ENCODE data around the gene PTPRU. TPM values are rescaled to one million over a fixed set of nuclear protein-coding genes. Genes with fewer than 3 reads are reported as not detected.

PTPRU gene
- polyA plus RNA-seq, 2 of the 4 experiments (the other 2 are of a cell fraction): 5.7 to 6.1 TPM

GRCh38 chr1:29224356-29224837, 11.9 kb upstream of the PTPRU start:
- H3K4me1 ChIP-seq: no peaks in the 10 kb centered on the region; the same call in 2 of the 3 replicates
- ATAC-seq: no peak
- TF ChIP-seq EHMT2 (IDR thresholded peaks at IDR 0.05; ENCODE audit: low read depth) (no peak), SREBF2 (IDR thresholded peaks at IDR 0.05) (no peak), PBX3 (IDR thresholded peaks at IDR 0.05) (no peak), JUNB (IDR thresholded peaks at IDR 0.05) (no peak), EHF (CRISPR knock-in tag; IDR thresholded peaks at IDR 0.05) (no peak)
- H3K4me2 ChIP-seq: no peak overlapping the region
- H3K4me3 ChIP-seq: no peak overlapping the region
- no peaks in the 10 kb centered on the region for H3K9me3 ChIP-seq
- H3K27ac ChIP-seq: no peak overlapping the region
- FAIRE-seq: no peak
- ChIA-PET POLR2A (no interaction called here), CTCF (no interaction called here)
- 97% methylated on average over 5 of the region's 5 CpGs for WGBS (ENCODE audit: missing lambda C conversion rate)
- DNase-seq (ENCODE audit: low read depth in 1 of 2, low spot score in 1 of 2): no peak

- no peak for DNase-seq (ENCODE audit: low read depth in 1 of 2, low spot score in 1 of 2)
- no peak overlapping the region for H3K4me3 ChIP-seq
- H3K27ac ChIP-seq: no peak overlapping the region
- peaks cover 6% of the 10 kb centered on the region; the same call in 1 of the 3 replicates for H3K4me1 ChIP-seq
- TF ChIP-seq RFX5 (IDR thresholded peaks at IDR 0.05): no peak
- TF ChIP-seq EP300 (IDR thresholded peaks at IDR 0.05): no peak
- TF ChIP-seq FOSB (CRISPR knock-in tag; IDR thresholded peaks at IDR 0.05): no peak
- TF ChIP-seq BHLHE40 (IDR thresholded peaks at IDR 0.05; ENCODE audit: low read depth, low read length): no peak
- no peak for TF ChIP-seq FOSL2 (IDR thresholded peaks at IDR 0.05)
- no peak for TF ChIP-seq FOSL2 (CRISPR knock-in tag; IDR thresholded peaks at IDR 0.05)
- no peak for TF ChIP-seq GATA3 (IDR thresholded peaks at IDR 0.05; ENCODE audit: borderline replicate concordance)
- no peak for TF ChIP-seq HOXB5 (CRISPR knock-in tag; IDR thresholded peaks at IDR 0.05)
- no peak for TF ChIP-seq RCOR1 (IDR thresholded peaks at IDR 0.05; ENCODE audit: low read depth, low read length)
- TF ChIP-seq CBX2 (IDR thresholded peaks at IDR 0.05; ENCODE audit: borderline replicate concordance, low read depth): no peak
- no peak for TF ChIP-seq RAD21 (conservative IDR thresholded peaks at IDR 0.05 in 1 of 2, IDR thresholded peaks at IDR 0.05 in 1 of 2)
- TF ChIP-seq JUN (IDR thresholded peaks at IDR 0.05): no peak
- TF ChIP-seq BCL3 (IDR thresholded peaks at IDR 0.05): no peak
- TF ChIP-seq ESRRA (IDR thresholded peaks at IDR 0.05; ENCODE audit: borderline replicate concordance, low read length): no peak
- no peak for TF ChIP-seq ZNF302 (CRISPR knock-in tag; IDR thresholded peaks at IDR 0.05)
- no peak for TF ChIP-seq NPAS2 (CRISPR knock-in tag; IDR thresholded peaks at IDR 0.05; ENCODE audit: borderline replicate concordance)
- no peak for TF ChIP-seq ZSCAN20 (CRISPR knock-in tag; IDR thresholded peaks at IDR 0.05)
- no peak for TF ChIP-seq EHF (CRISPR knock-in tag; IDR thresholded peaks at IDR 0.05)
- TF ChIP-seq TP53 (CRISPR knock-in tag; IDR thresholded peaks at IDR 0.05): no peak
- TF ChIP-seq HMGXB4 (CRISPR knock-in tag; IDR thresholded peaks at IDR 0.05; ENCODE audit: borderline replicate concordance): no peak
- no peak for TF ChIP-seq HES2 (IDR thresholded peaks at IDR 0.05)
- WGBS (ENCODE audit: missing lambda C conversion rate): 81% methylated on average over 4 of the region's 4 CpGs
- FAIRE-seq: no peak
- POLR2A ChIA-PET: no interaction called here
- no peak for ATAC-seq
- H3K9me3 ChIP-seq: no peaks in the 10 kb centered on the region
- CTCF ChIA-PET: interaction anchor here (1.6 kb wide), 1 partner anchor 28 kb away, joined by 5 read pairs; no protein-coding TSS in a partner anchor
- no peak overlapping the region for H3K4me2 ChIP-seq
Observed at GRCh38 chr1:29225361-29225760, 11.0 kb upstream of the PTPRU start.
